Activated T-helper 2 cell treated with anti-CD3 and anti-CD28 coated beads, Interferon-gamma antibody, Interleukin-2, Interleukin-4, amounts not matched to agents 10 μg/mL and 5 μg/mL and 100 μg/mL, durations not matched to agents 14 hours and 24 hours and 36 hours (primary cell): ENCODE measurements around the gene GABRB1. TPM values are rescaled to one million over a fixed set of nuclear protein-coding genes. Genes with fewer than 3 reads are reported as not detected.

Source experiments
- DNase-seq: peaks from one replicate; pipeline ENCODE4 v3.0.0; 2021; ENCODE audit warnings: low spot score
- H3K27ac Mint-ChIP-seq: one replicate; pipeline ENCODE4 v1.8.0; 2021; ENCODE audit warnings: mixed read lengths
- H3K27me3 Mint-ChIP-seq: one replicate; pipeline ENCODE4 v1.8.0; 2021; ENCODE audit warnings: low read depth, mixed read lengths
- H3K36me3 Mint-ChIP-seq: one replicate; pipeline ENCODE4 v1.8.0; 2021; ENCODE audit warnings: low read depth, mixed read lengths
- H3K4me1 Mint-ChIP-seq: one replicate; pipeline ENCODE4 v1.8.0; 2021; ENCODE audit warnings: low read depth, mixed read lengths
- H3K4me3 Mint-ChIP-seq: one replicate; pipeline ENCODE4 v1.8.0; 2021; ENCODE audit warnings: low read depth, mild to moderate bottlenecking, moderate library complexity, mixed read lengths
- H3K9me3 Mint-ChIP-seq: one replicate; pipeline ENCODE4 v1.8.0; 2021; ENCODE audit warnings: mixed read lengths
- intact Hi-C: fragments of 100-400 bp; cut with micrococcal nuclease; formaldehyde crosslinking; loops from one replicate; pipeline ENCODE4 v1.15.1; 2023
- total RNA-seq: library from RNA; stranded (reverse); gene quantifications from 2 replicates; pipeline ENCODE4 v1.2.3, GENCODE V29; 2022

Gene GABRB1
- not detected in 2 replicates for total RNA-seq

GRCh38 chr4:47031011-47031678 lies at the start of gene GABRB1:
Gene GABRB1 (plus strand): TSS chr4:47031567.
- DNase-seq: no peak
- intact Hi-C loops: loop anchor here (5.0 kb wide), 1 partner anchor 39 kb away; the partner anchor contains the start of gene GABRA4
- Mint-ChIP-seq H3K4me1 (peaks cover 18% of the 10 kb centered on the region), H3K27ac (no peak within 1 kb of the TSS), H3K9me3 (no peaks in the 10 kb centered on the region), H3K4me3 (peak within 1 kb of the TSS; percentile 63), H3K27me3 (peaks cover 30% of the 10 kb centered on the region), H3K36me3 (no peaks in the 10 kb centered on the region)

- intact Hi-C loops: no loop called here
- Mint-ChIP-seq H3K27ac (no peak overlapping the region), H3K4me1 (no peaks in the 10 kb centered on the region), H3K27me3 (no peaks in the 10 kb centered on the region), H3K9me3 (no peaks in the 10 kb centered on the region), H3K4me3 (no peak overlapping the region), H3K36me3 (no peaks in the 10 kb centered on the region)
- no peak for DNase-seq
These were observed 46.6 kb upstream of the GABRB1 start for GRCh38 chr4:46984781-46985180.

GRCh38 chr4:46986922-46987638 lies 44.3 kb upstream of the GABRB1 start:
- H3K4me1 Mint-ChIP-seq: no peaks in the 10 kb centered on the region
- intact Hi-C loops: no loop called here
- H3K4me3 Mint-ChIP-seq: no peak overlapping the region

GRCh38 chr4:46992338-46992737 lies 39.0 kb upstream of the GABRB1 start:
- no peak overlapping the region for H3K4me3 Mint-ChIP-seq
- intact Hi-C loops: loop anchor here (5.0 kb wide), 1 partner anchor 40 kb away; the partner anchor contains the start of gene GABRB1
- H3K27ac Mint-ChIP-seq: no peak overlapping the region
- peaks cover 5% of the 10 kb centered on the region for H3K4me1 Mint-ChIP-seq
- H3K36me3 Mint-ChIP-seq: no peaks in the 10 kb centered on the region
- no peak for DNase-seq
- peaks cover 37% of the 10 kb centered on the region for H3K27me3 Mint-ChIP-seq
- H3K9me3 Mint-ChIP-seq: no peaks in the 10 kb centered on the region

More at GRCh38 chr4:46986922-46987638, 44.3 kb upstream of the GABRB1 start:
- no peak for DNase-seq
- Mint-ChIP-seq H3K36me3 (no peaks in the 10 kb centered on the region), H3K9me3 (no peaks in the 10 kb centered on the region), H3K27ac (no peak overlapping the region), H3K27me3 (peaks cover 9% of the 10 kb centered on the region)

GRCh38 chr4:46993075-46994006 lies 38.0 kb upstream of the GABRB1 start, which contains the start of gene GABRA4:
Gene GABRA4 (minus strand): TSS chr4:46993581. CDS start chr4:46993424, 157 bp downstream.
- Mint-ChIP-seq H3K4me3 (peak within 1 kb of the TSS; percentile 31), H3K27ac (no peak within 1 kb of the TSS), H3K27me3 (peaks cover 41% of the 10 kb centered on the region), H3K36me3 (no peaks in the 10 kb centered on the region), H3K9me3 (no peaks in the 10 kb centered on the region), H3K4me1 (peaks cover 5% of the 10 kb centered on the region)
- intact Hi-C loops: loop anchor here (5.0 kb wide), 1 partner anchor 39 kb away; the partner anchor contains the start of gene GABRB1
- DNase-seq: no peak

- H3K27me3 Mint-ChIP-seq: peaks cover 41% of the 10 kb centered on the region
- H3K4me1 Mint-ChIP-seq: peaks cover 5% of the 10 kb centered on the region
- peak overlapping the region; percentile 31 for H3K4me3 Mint-ChIP-seq
- H3K9me3 Mint-ChIP-seq: no peaks in the 10 kb centered on the region
- no peak overlapping the region for H3K27ac Mint-ChIP-seq
- no peaks in the 10 kb centered on the region for H3K36me3 Mint-ChIP-seq
- DNase-seq: no peak
- intact Hi-C loops: loop anchor here (5.0 kb wide), 1 partner anchor 38 kb away; the partner anchor contains the start of gene GABRB1
These were observed 37.4 kb upstream of the GABRB1 start for GRCh38 chr4:46994007-46994405.

- Mint-ChIP-seq H3K9me3 (no peaks in the 10 kb centered on the region), H3K36me3 (no peaks in the 10 kb centered on the region), H3K4me3 (no peak overlapping the region), H3K4me1 (no peaks in the 10 kb centered on the region), H3K27ac (no peak overlapping the region), H3K27me3 (peaks cover 21% of the 10 kb centered on the region)
- intact Hi-C loops: no loop called here
- DNase-seq: no peak
These were observed 31.8 kb upstream of the GABRB1 start for GRCh38 chr4:46999566-46999965.

- peaks cover 16% of the 10 kb centered on the region for H3K27me3 Mint-ChIP-seq
- intact Hi-C loops: no loop called here
- no peaks in the 10 kb centered on the region for H3K4me1 Mint-ChIP-seq
- no peaks in the 10 kb centered on the region for H3K9me3 Mint-ChIP-seq
- no peak overlapping the region for H3K27ac Mint-ChIP-seq
- no peaks in the 10 kb centered on the region for H3K36me3 Mint-ChIP-seq
- H3K4me3 Mint-ChIP-seq: no peak overlapping the region
- DNase-seq: no peak
These were observed 31.0 kb upstream of the GABRB1 start for GRCh38 chr4:47000406-47000805.

GRCh38 chr4:47002580-47002979 lies 28.8 kb upstream of the GABRB1 start:
- Mint-ChIP-seq H3K4me1 (no peaks in the 10 kb centered on the region), H3K27me3 (peaks cover 13% of the 10 kb centered on the region), H3K4me3 (no peak overlapping the region), H3K9me3 (no peaks in the 10 kb centered on the region), H3K36me3 (no peaks in the 10 kb centered on the region), H3K27ac (no peak overlapping the region)
- no peak for DNase-seq
- intact Hi-C loops: no loop called here

- no peak overlapping the region for H3K4me3 Mint-ChIP-seq
- no peak for DNase-seq
- intact Hi-C loops: no loop called here
- no peak overlapping the region for H3K27ac Mint-ChIP-seq
- H3K27me3 Mint-ChIP-seq: no peaks in the 10 kb centered on the region
- peaks cover 12% of the 10 kb centered on the region for H3K9me3 Mint-ChIP-seq
- no peaks in the 10 kb centered on the region for H3K36me3 Mint-ChIP-seq
- peaks cover 8% of the 10 kb centered on the region for H3K4me1 Mint-ChIP-seq
These were observed 20.9 kb upstream of the GABRB1 start for GRCh38 chr4:47010347-47010911.

- H3K4me1 Mint-ChIP-seq: peaks cover 8% of the 10 kb centered on the region
- H3K36me3 Mint-ChIP-seq: no peaks in the 10 kb centered on the region
- H3K27me3 Mint-ChIP-seq: peaks cover 3% of the 10 kb centered on the region
- no peak overlapping the region for H3K27ac Mint-ChIP-seq
- intact Hi-C loops: no loop called here
- no peak for DNase-seq
- H3K4me3 Mint-ChIP-seq: no peak overlapping the region
- peaks cover 12% of the 10 kb centered on the region for H3K9me3 Mint-ChIP-seq
These were observed 20.4 kb upstream of the GABRB1 start for GRCh38 chr4:47010912-47011446.

- no peak for DNase-seq
- H3K27ac Mint-ChIP-seq: no peak overlapping the region
- intact Hi-C loops: no loop called here
- no peak overlapping the region for H3K4me3 Mint-ChIP-seq
- H3K27me3 Mint-ChIP-seq: peaks cover 3% of the 10 kb centered on the region
- H3K36me3 Mint-ChIP-seq: no peaks in the 10 kb centered on the region
- peaks cover 8% of the 10 kb centered on the region for H3K4me1 Mint-ChIP-seq
- peaks cover 12% of the 10 kb centered on the region for H3K9me3 Mint-ChIP-seq
These were observed 18.7 kb upstream of the GABRB1 start for GRCh38 chr4:47012676-47013075.
